Effector memory CD8-positive, alpha-beta T cell (primary cell): ENCODE measurements around the gene GHR.

Experiments used
- ATAC-seq: fragments of 150-1000 bp; cut with Tn5 transposase; replicated peaks from 2 replicates; pipeline ENCODE4 v1.10.0; 2021; ENCODE audit warnings: mild to moderate bottlenecking, moderate library complexity
- DNase-seq, 3 experiments: peaks; one replicate each; pipeline ENCODE4 v3.0.0; 2021
- H3K27ac Mint-ChIP-seq, 2 donors: one replicate each; pipeline ENCODE4 v1.8.0; 2022; ENCODE audit warnings: mild to moderate bottlenecking in 2 of 2, mixed read lengths in 2 of 2, moderate library complexity in 2 of 2
- H3K27me3 Mint-ChIP-seq, 2 donors: one replicate each; pipeline ENCODE4 v1.8.0; 2022; ENCODE audit warnings: mixed read lengths in 2 of 2
- H3K36me3 Mint-ChIP-seq: one replicate; pipeline ENCODE4 v1.8.0; 2022; ENCODE audit warnings: mild to moderate bottlenecking, moderate library complexity, mixed read lengths; ENCODE audit not compliant: insufficient read depth
- H3K4me1 Mint-ChIP-seq, 2 donors: one replicate each; pipeline ENCODE4 v1.8.0; 2022; ENCODE audit warnings: low read depth in 2 of 2, mixed read lengths in 2 of 2
- H3K4me3 Mint-ChIP-seq, 2 donors: one replicate each; pipeline ENCODE4 v1.8.0; 2022; ENCODE audit warnings: mild to moderate bottlenecking in 2 of 2, mixed read lengths in 2 of 2, moderate library complexity in 2 of 2
- H3K9me3 Mint-ChIP-seq, 2 donors: one replicate each; pipeline ENCODE4 v1.8.0; 2022; ENCODE audit warnings: mixed read lengths in 2 of 2

The GHR gene

GRCh38 chr5:42620579-42621216 is 197.5 kb downstream of the GHR start:
- Mint-ChIP-seq H3K27me3 (peaks cover 17 to 24% of the 10 kb centered on the region in 2 donors), H3K4me3 (no peak overlapping the region), H3K36me3 (no peaks in the 10 kb centered on the region), H3K9me3 (no peaks in the 10 kb centered on the region), H3K4me1 (no peaks in the 10 kb centered on the region), H3K27ac (no peak overlapping the region)
- ATAC-seq (no peak), DNase-seq (no peak)

- DNase-seq = no peak
- peaks cover 20% of the 10 kb centered on the region in 2 donors for H3K27me3 Mint-ChIP-seq
- H3K9me3 Mint-ChIP-seq = no peaks in the 10 kb centered on the region
- no peaks in the 10 kb centered on the region for H3K36me3 Mint-ChIP-seq
- ATAC-seq = no peak
- no peak overlapping the region for H3K27ac Mint-ChIP-seq
- H3K4me3 Mint-ChIP-seq = no peak overlapping the region
- H3K4me1 Mint-ChIP-seq = no peaks in the 10 kb centered on the region
These were observed 198.0 kb downstream of the GHR start for GRCh38 chr5:42621242-42621641.

GRCh38 chr5:42621662-42622061 is 198.4 kb downstream of the GHR start:
- ATAC-seq (no peak), DNase-seq (no peak)
- H3K27me3 Mint-ChIP-seq = peaks cover 15 to 19% of the 10 kb centered on the region in 2 donors
- H3K9me3 Mint-ChIP-seq = no peaks in the 10 kb centered on the region
- no peak overlapping the region for H3K27ac Mint-ChIP-seq
- H3K36me3 Mint-ChIP-seq = no peaks in the 10 kb centered on the region
- H3K4me1 Mint-ChIP-seq = no peaks in the 10 kb centered on the region
- no peak overlapping the region for H3K4me3 Mint-ChIP-seq

GRCh38 chr5:42624912-42625311 is 201.7 kb downstream of the GHR start:
- H3K9me3 Mint-ChIP-seq = no peaks in the 10 kb centered on the region
- no peak for ATAC-seq
- no peaks in the 10 kb centered on the region for H3K4me1 Mint-ChIP-seq
- H3K36me3 Mint-ChIP-seq = no peaks in the 10 kb centered on the region
- H3K27ac Mint-ChIP-seq = no peak overlapping the region
- no peak overlapping the region for H3K4me3 Mint-ChIP-seq
- no peak for DNase-seq
- H3K27me3 Mint-ChIP-seq = peaks cover 5 to 19% of the 10 kb centered on the region in 2 donors

GRCh38 chr5:42626462-42626861 is 203.2 kb downstream of the GHR start:
- DNase-seq = no peak
- Mint-ChIP-seq H3K4me1 (no peaks in the 10 kb centered on the region), H3K4me3 (no peak overlapping the region), H3K36me3 (no peaks in the 10 kb centered on the region), H3K27ac (no peak overlapping the region), H3K27me3 (peaks cover 5 to 19% of the 10 kb centered on the region in 2 donors), H3K9me3 (no peaks in the 10 kb centered on the region)
- no peak for ATAC-seq

GRCh38 chr5:42628821-42629220 is 205.6 kb downstream of the GHR start:
- Mint-ChIP-seq H3K27me3 (peaks cover under 1 to 19% of the 10 kb centered on the region in 2 donors), H3K9me3 (no peaks in the 10 kb centered on the region), H3K36me3 (no peaks in the 10 kb centered on the region), H3K27ac (no peak overlapping the region), H3K4me1 (no peaks in the 10 kb centered on the region), H3K4me3 (no peak overlapping the region)
- no peak for ATAC-seq
- DNase-seq = no peak

- DNase-seq (no peak), ATAC-seq (no peak)
- H3K27ac Mint-ChIP-seq = no peak overlapping the region
- no peaks in the 10 kb centered on the region for H3K4me1 Mint-ChIP-seq
- H3K9me3 Mint-ChIP-seq = no peaks in the 10 kb centered on the region
- H3K36me3 Mint-ChIP-seq = no peaks in the 10 kb centered on the region
- H3K4me3 Mint-ChIP-seq = no peak overlapping the region
- peaks cover 0 to 19% of the 10 kb centered on the region in 2 donors for H3K27me3 Mint-ChIP-seq
These were observed 206.0 kb downstream of the GHR start for GRCh38 chr5:42629284-42629683.

- no peak overlapping the region for H3K27ac Mint-ChIP-seq
- H3K9me3 Mint-ChIP-seq = no peaks in the 10 kb centered on the region
- no peak overlapping the region for H3K4me3 Mint-ChIP-seq
- no peak for ATAC-seq
- no peaks in the 10 kb centered on the region for H3K36me3 Mint-ChIP-seq
- H3K27me3 Mint-ChIP-seq = peaks cover 0 to 14% of the 10 kb centered on the region in 2 donors
- H3K4me1 Mint-ChIP-seq = no peaks in the 10 kb centered on the region
- DNase-seq = no peak
These were observed 208.0 kb downstream of the GHR start for GRCh38 chr5:42631241-42631640.

- Mint-ChIP-seq H3K36me3 (no peaks in the 10 kb centered on the region), H3K4me3 (no peak overlapping the region), H3K27me3 (peaks cover 0 to 10% of the 10 kb centered on the region in 2 donors), H3K27ac (no peak overlapping the region), H3K4me1 (no peaks in the 10 kb centered on the region), H3K9me3 (no peaks in the 10 kb centered on the region)
- ATAC-seq (no peak), DNase-seq (no peak)
These were observed 209.2 kb downstream of the GHR start for GRCh38 chr5:42632354-42632900.

GRCh38 chr5:42634575-42634974 is 211.3 kb downstream of the GHR start:
- Mint-ChIP-seq H3K27ac (no peak overlapping the region), H3K9me3 (no peaks in the 10 kb centered on the region), H3K4me1 (no peaks in the 10 kb centered on the region), H3K36me3 (no peaks in the 10 kb centered on the region), H3K4me3 (no peak overlapping the region), H3K27me3 (peaks cover 7 to 10% of the 10 kb centered on the region in 2 donors)
- no peak for DNase-seq
- no peak for ATAC-seq

- Mint-ChIP-seq H3K27ac (no peak overlapping the region), H3K27me3 (peaks cover 21% of the 10 kb centered on the region in 2 donors), H3K9me3 (no peaks in the 10 kb centered on the region), H3K4me1 (no peaks in the 10 kb centered on the region), H3K4me3 (no peak overlapping the region), H3K36me3 (no peaks in the 10 kb centered on the region)
- ATAC-seq (no peak), DNase-seq (no peak)
These were observed 213.2 kb downstream of the GHR start for GRCh38 chr5:42636425-42636824.

GRCh38 chr5:42636946-42637345 is 213.7 kb downstream of the GHR start:
- Mint-ChIP-seq H3K27me3 (peaks cover 26% of the 10 kb centered on the region in 2 donors), H3K36me3 (no peaks in the 10 kb centered on the region), H3K27ac (no peak overlapping the region), H3K4me1 (no peaks in the 10 kb centered on the region), H3K4me3 (no peak overlapping the region), H3K9me3 (no peaks in the 10 kb centered on the region)
- no peak for ATAC-seq
- DNase-seq = no peak

GRCh38 chr5:42638972-42639371 is 215.7 kb downstream of the GHR start:
- Mint-ChIP-seq H3K27me3 (peaks cover 34 to 38% of the 10 kb centered on the region in 2 donors), H3K27ac (no peak overlapping the region), H3K4me1 (no peaks in the 10 kb centered on the region), H3K36me3 (no peaks in the 10 kb centered on the region), H3K4me3 (no peak overlapping the region), H3K9me3 (no peaks in the 10 kb centered on the region)
- ATAC-seq (no peak), DNase-seq (no peak)

GRCh38 chr5:42640835-42641234 is 217.6 kb downstream of the GHR start:
- peaks cover 45 to 56% of the 10 kb centered on the region in 2 donors for H3K27me3 Mint-ChIP-seq
- H3K9me3 Mint-ChIP-seq = no peaks in the 10 kb centered on the region
- ATAC-seq (no peak), DNase-seq (no peak)
- no peak overlapping the region for H3K4me3 Mint-ChIP-seq
- H3K27ac Mint-ChIP-seq = no peak overlapping the region
- H3K4me1 Mint-ChIP-seq = no peaks in the 10 kb centered on the region
- H3K36me3 Mint-ChIP-seq = no peaks in the 10 kb centered on the region
